ENCODE results near the gene VAV3.

The VAV3 gene, protein sequence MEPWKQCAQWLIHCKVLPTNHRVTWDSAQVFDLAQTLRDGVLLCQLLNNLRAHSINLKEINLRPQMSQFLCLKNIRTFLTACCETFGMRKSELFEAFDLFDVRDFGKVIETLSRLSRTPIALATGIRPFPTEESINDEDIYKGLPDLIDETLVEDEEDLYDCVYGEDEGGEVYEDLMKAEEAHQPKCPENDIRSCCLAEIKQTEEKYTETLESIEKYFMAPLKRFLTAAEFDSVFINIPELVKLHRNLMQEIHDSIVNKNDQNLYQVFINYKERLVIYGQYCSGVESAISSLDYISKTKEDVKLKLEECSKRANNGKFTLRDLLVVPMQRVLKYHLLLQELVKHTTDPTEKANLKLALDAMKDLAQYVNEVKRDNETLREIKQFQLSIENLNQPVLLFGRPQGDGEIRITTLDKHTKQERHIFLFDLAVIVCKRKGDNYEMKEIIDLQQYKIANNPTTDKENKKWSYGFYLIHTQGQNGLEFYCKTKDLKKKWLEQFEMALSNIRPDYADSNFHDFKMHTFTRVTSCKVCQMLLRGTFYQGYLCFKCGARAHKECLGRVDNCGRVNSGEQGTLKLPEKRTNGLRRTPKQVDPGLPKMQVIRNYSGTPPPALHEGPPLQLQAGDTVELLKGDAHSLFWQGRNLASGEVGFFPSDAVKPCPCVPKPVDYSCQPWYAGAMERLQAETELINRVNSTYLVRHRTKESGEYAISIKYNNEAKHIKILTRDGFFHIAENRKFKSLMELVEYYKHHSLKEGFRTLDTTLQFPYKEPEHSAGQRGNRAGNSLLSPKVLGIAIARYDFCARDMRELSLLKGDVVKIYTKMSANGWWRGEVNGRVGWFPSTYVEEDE

DNA sequence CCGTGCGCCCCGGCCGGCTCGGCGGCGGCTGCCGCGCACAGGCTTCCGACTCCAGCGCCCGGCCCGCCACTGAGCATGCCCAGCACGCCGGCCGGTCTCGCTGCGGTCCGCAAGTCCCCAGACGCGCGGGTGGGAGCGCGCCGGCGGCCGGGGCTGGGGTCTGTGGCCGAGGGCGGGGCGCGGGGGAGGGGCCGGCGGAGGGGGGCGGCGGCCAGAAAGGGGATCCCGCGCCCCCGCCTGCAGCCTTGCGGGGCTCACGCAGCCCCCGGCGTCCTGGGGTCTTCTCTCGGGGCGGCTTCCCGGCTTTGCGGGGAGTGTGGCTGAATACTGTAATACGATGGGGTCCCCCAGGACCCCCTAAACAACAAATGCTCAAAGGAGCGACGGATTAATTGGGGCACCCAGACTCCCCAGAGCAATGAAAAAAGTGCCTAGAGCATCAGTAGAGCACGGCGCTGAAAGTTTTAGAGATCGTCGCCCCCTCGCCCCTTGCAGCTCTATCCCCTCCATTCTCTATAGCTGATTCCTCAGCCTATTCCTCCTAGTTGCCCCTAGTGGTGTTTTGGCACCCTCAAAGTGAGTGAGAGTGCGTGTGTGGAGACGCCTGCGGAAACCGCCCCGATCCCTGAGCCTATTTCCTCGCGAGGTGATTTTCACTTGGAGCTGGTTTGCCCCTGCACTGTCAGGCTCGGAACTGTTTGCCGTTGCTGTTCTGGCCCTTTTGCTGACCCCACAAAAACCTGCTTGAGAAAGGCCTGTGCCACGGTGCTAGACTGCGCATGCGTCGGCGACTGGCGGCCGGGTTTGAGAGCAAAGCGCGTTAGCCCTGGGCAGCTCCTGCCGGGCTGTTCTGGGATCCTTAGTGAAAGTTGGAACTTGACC, at the start of gene VAV3:
VAV3 (minus strand) TSS at position 71 of the 882 bp plus-strand sequence. CDS start 311 bp downstream, outside the sequence.
- DNase-seq (ENCODE audit: low read depth in 2 of 2): peak; percentile 45 to 65
- peak within 1 kb of the TSS; percentile 38 to 44 for H3K4me3 ChIP-seq (replicated peaks in 1 of 2; ENCODE audit: low read depth in 2 of 2, low read length in 2 of 2)

DNA sequence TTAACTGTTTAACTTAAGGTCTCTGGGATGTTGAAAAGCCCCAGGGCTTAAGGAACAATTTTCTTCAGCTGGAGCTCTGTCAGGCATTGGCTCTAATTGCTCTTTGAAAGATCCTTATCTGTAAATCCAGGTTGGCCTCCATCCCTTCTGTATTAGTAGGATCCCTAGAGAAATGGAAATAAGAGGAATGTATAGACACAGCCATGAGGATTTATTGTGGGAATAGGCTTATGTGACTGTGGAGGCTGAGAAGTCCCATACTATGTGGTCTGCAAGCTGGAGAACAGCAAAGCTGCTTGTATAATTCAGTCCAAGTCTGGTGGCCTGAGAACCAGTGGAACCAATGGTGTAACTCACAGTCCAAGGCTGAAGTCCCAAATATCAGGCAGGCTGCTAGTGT, 47.6 kb upstream of the VAV3 start:
- TF ChIP-seq, protein P1, sequence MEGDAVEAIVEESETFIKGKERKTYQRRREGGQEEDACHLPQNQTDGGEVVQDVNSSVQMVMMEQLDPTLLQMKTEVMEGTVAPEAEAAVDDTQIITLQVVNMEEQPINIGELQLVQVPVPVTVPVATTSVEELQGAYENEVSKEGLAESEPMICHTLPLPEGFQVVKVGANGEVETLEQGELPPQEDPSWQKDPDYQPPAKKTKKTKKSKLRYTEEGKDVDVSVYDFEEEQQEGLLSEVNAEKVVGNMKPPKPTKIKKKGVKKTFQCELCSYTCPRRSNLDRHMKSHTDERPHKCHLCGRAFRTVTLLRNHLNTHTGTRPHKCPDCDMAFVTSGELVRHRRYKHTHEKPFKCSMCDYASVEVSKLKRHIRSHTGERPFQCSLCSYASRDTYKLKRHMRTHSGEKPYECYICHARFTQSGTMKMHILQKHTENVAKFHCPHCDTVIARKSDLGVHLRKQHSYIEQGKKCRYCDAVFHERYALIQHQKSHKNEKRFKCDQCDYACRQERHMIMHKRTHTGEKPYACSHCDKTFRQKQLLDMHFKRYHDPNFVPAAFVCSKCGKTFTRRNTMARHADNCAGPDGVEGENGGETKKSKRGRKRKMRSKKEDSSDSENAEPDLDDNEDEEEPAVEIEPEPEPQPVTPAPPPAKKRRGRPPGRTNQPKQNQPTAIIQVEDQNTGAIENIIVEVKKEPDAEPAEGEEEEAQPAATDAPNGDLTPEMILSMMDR (IDR thresholded peaks at IDR 0.05; ENCODE audit: low read depth, low read length): no peak
- no peak for DNase-seq (ENCODE audit: low read depth in 2 of 2)
- H3K4me3 ChIP-seq (replicated peaks in 1 of 2; ENCODE audit: low read depth in 2 of 2, low read length in 2 of 2): no peak overlapping the region

More for the DNA sequence above, at the start of gene VAV3:
- TF ChIP-seq, protein P1 (IDR thresholded peaks at IDR 0.05; ENCODE audit: low read depth, low read length): peak; percentile 1

GRCh38 chr1:108011295-108011694, 46.3 kb upstream of the VAV3 start:
- TF ChIP-seq, protein P1 (IDR thresholded peaks at IDR 0.05; ENCODE audit: low read depth, low read length): no peak
- no peak overlapping the region for H3K4me3 ChIP-seq (replicated peaks in 1 of 2; ENCODE audit: low read depth in 2 of 2, low read length in 2 of 2)
- DNase-seq (ENCODE audit: low read depth in 2 of 2): no peak

GRCh38 chr1:108010581-108010980, 45.6 kb upstream of the VAV3 start:
- TF ChIP-seq, protein P1 (IDR thresholded peaks at IDR 0.05; ENCODE audit: low read depth, low read length): no peak
- no peak for DNase-seq (ENCODE audit: low read depth in 2 of 2)
- H3K4me3 ChIP-seq (replicated peaks in 1 of 2; ENCODE audit: low read depth in 2 of 2, low read length in 2 of 2): no peak overlapping the region

DNA sequence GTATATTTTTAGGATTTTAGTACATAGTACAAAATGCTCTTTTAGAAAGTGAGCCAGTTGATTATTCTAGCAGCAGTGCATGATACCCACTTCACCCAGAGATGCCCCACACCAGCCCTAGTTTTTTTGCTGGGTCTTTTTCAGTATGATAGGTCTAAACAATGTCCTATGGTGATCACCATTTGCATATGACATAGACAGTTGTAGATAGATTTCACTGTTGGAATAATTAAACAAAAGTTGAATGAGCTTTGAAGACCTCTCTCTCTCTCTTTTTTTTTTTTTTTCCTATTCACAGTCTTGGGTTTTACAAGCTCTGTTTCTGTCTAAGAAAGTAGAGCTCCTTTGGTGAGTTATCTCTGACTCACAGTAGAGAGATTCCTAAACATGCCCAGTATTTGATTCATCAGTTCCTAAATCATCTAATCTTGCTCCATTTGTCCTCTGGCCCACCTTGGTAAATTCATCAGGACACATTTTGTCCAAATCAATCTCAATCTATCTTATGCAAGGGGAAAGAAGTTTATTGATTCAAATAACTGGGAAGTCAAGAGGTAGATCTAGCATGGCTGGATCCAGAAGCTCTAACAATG, 44.7 kb upstream of the VAV3 start:
- TF ChIP-seq, protein P1 (IDR thresholded peaks at IDR 0.05; ENCODE audit: low read depth, low read length): no peak
- peak; percentile 18 to 60 for DNase-seq (ENCODE audit: low read depth in 2 of 2)
- no peak overlapping the region for H3K4me3 ChIP-seq (replicated peaks in 1 of 2; ENCODE audit: low read depth in 2 of 2, low read length in 2 of 2)

- TF ChIP-seq, protein P1 (IDR thresholded peaks at IDR 0.05; ENCODE audit: low read depth, low read length): no peak
- no peak overlapping the region for H3K4me3 ChIP-seq (replicated peaks in 1 of 2; ENCODE audit: low read depth in 2 of 2, low read length in 2 of 2)
- DNase-seq (ENCODE audit: low read depth in 2 of 2): no peak
These were observed 42.6 kb upstream of the VAV3 start for GRCh38 chr1:108007531-108007930.
